IPS DF 6.9 (cell line): Measurements from ENCODE around the gene CARD16.

ENCODE experiments used
- DNase-seq: peaks from one replicate; pipeline ENCODE4 v3.0.0-alpha.2; 2013; ENCODE audit warnings: low read depth, low spot score
- H3K27ac ChIP-seq: one replicate; pipeline ENCODE4 v1.5.1; 2013; ENCODE audit warnings: low read length, control low read depth
- H3K27me3 ChIP-seq: 2 replicates; pipeline ENCODE4 v1.6.1; 2013; ENCODE audit warnings: mild to moderate bottlenecking, low read length; ENCODE audit not compliant: control insufficient read depth, insufficient read depth
- H3K36me3 ChIP-seq: 2 replicates; pipeline ENCODE4 v1.6.1; 2013; ENCODE audit warnings: low read length; ENCODE audit not compliant: control insufficient read depth, insufficient read depth
- H3K4me1 ChIP-seq: 2 replicates; pipeline ENCODE4 v1.6.1; 2013; ENCODE audit warnings: low read length; ENCODE audit not compliant: control insufficient read depth, insufficient read depth
- H3K4me3 ChIP-seq: 2 replicates; pipeline ENCODE4 v1.5.1; 2013; ENCODE audit warnings: mild to moderate bottlenecking, low read length
- H3K9me3 ChIP-seq: 2 replicates; pipeline ENCODE4 v1.6.1; 2013; ENCODE audit warnings: low read length, inconsistent platforms; ENCODE audit not compliant: control insufficient read depth, insufficient read depth
- WGBS: extraction: QIAGEN DNeasy Blood & Tissue Kit; methylation state at CpG from one replicate; pipeline ENCODE4 v1.1.7; 2013; ENCODE audit warnings: mixed read lengths, missing lambda C conversion rate; ENCODE audit not compliant: insufficient read length, insufficient coverage; 5-methylcytosine and 5-hydroxymethylcytosine counted together

CARD16 gene

DNA sequence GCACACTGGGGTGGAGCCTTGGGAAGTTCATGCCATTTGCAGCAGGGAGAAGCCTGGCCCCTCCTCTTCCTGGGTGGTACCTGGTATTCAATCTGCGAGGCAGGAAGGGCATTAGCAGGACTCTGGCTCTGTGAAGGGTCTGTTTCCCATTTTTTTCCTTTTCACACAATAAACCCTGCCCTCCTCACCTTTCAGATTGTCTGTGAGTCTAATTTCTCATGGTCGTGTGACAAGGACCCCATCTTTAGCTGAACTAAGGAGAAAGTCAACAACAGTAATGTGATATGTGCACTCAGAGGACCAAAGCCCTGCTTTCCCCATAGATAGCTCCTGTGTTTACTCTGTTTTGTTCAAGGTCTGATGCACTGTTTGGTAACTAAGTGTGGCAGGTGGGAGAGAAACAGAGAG is 50.1 kb downstream of the CARD16 start:
- WGBS: no CpG with 5 or more reads among the region's 2 CpGs
- no peak overlapping the region for H3K4me3 ChIP-seq
- H3K36me3 ChIP-seq: no peaks in the 10 kb centered on the region
- no peak for DNase-seq
- H3K27ac ChIP-seq: no peak overlapping the region
- no peaks in the 10 kb centered on the region for H3K9me3 ChIP-seq
- H3K27me3 ChIP-seq: no peaks in the 10 kb centered on the region
- no peaks in the 10 kb centered on the region for H3K4me1 ChIP-seq

DNA sequence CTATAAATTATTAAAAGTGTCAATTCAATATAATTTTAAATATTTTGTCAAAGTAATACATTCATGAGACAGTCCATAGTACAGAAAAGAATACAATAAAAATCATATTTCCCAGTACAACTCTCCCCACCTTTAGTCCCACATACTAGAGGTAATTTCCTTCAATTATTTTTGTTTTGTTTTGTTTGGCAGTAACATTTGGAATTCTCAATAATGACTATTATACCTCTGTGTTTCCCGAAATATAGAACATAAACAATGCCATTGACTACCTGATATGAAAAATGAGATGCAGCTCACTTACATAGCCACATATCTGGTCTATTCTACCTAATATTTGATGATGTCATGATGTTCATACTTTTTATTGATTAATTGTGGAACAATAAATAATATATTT is 52.4 kb downstream of the CARD16 start:
- no peaks in the 10 kb centered on the region for H3K27me3 ChIP-seq
- no CpG with 5 or more reads among the region's 1 CpG for WGBS
- H3K4me3 ChIP-seq: no peak overlapping the region
- H3K9me3 ChIP-seq: no peaks in the 10 kb centered on the region
- no peaks in the 10 kb centered on the region for H3K36me3 ChIP-seq
- DNase-seq: no peak
- H3K27ac ChIP-seq: no peak overlapping the region
- no peaks in the 10 kb centered on the region for H3K4me1 ChIP-seq

DNA sequence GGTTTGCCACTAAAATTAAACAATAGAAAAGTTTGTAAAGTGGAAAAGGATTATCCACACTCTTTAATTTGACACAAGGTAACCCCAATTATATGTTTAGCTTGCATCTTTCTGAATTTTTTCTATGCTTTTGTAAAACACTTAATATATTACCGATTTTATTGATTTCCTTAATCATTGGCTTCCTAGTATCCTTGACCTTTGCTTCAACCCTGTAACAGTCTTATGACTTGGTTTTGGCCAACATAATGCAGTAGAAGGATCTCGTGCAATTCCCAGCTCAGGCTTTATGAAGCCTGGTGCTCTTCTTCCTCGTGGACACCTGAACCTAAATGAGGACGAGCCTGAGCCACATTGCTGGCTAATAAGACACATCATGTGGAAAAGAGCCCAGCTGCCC is 53.1 kb downstream of the CARD16 start:
- Histone ChIP-seq H3K4me1 (no peaks in the 10 kb centered on the region), H3K27ac (no peak overlapping the region), H3K36me3 (no peaks in the 10 kb centered on the region), H3K4me3 (no peak overlapping the region), H3K9me3 (no peaks in the 10 kb centered on the region), H3K27me3 (no peaks in the 10 kb centered on the region)
- DNase-seq: no peak
- no CpG with 5 or more reads among the region's 4 CpGs for WGBS
